ENCODE results near the gene DKKL1.

DNA sequence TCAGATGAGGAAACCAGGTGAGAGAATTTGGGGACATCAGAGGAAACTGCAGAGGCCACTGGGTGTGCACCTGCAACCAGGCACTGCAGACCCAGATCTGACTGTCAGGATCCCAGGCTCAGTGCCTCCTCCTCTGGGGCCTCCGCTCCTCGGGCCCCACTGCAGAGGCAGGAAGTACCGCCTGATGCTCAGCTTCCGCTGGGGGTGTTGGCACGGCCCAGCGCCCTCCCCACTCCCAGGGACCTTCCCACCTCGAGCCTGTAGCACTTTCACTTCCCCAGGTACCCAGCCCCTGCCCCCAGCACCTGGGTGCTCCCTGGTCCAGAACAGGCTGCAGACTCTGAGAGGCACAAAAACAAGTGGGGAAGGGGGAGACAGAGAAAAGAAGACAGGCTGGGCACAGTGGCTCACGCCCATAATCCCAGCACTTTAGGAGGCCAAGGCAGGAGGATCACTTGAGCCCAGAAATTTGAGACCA lies 29.8 kb upstream of the DKKL1 start:
- TF ChIP-seq YY1 (IDR thresholded peaks at IDR 0.05; ENCODE audit: insufficient read depth, insufficient read length) (no peak), ZNF274 (IDR thresholded peaks at IDR 0.05; ENCODE audit: low read depth, low read length) (no peak)
